ENCODE results near the gene DUSP22.

DNA sequence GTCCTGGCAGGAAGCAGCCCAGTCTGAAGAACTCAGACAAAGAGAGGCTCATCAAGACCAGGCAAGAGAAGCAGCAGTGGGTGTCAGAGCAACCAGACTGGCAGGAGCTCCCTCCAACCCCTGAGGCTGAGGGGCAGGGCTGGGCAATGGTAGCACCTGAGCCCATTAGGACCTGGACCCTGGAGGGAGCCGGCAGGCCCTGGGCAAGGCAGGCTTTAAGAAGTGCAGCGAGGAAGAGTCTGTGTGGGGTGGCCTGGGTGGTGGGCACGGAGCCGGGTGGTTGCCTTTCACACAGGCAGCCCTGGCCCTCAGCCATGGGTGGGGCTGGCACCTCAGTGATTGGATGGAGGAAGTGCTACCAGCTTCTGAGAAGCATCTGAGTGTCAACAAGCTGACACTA is 66.1 kb downstream of the DUSP22 start:
- TF ChIP-seq, protein P1, sequence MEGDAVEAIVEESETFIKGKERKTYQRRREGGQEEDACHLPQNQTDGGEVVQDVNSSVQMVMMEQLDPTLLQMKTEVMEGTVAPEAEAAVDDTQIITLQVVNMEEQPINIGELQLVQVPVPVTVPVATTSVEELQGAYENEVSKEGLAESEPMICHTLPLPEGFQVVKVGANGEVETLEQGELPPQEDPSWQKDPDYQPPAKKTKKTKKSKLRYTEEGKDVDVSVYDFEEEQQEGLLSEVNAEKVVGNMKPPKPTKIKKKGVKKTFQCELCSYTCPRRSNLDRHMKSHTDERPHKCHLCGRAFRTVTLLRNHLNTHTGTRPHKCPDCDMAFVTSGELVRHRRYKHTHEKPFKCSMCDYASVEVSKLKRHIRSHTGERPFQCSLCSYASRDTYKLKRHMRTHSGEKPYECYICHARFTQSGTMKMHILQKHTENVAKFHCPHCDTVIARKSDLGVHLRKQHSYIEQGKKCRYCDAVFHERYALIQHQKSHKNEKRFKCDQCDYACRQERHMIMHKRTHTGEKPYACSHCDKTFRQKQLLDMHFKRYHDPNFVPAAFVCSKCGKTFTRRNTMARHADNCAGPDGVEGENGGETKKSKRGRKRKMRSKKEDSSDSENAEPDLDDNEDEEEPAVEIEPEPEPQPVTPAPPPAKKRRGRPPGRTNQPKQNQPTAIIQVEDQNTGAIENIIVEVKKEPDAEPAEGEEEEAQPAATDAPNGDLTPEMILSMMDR (IDR thresholded peaks at IDR 0.05) = no peak
- no peak for TF ChIP-seq POLR2A (IDR thresholded peaks at IDR 0.05)

Measured in Peyer's patch (tissue), 4 donors.